ENCODE measurements around the gene TM9SF4.
"Not testable (repeated sequence)": the region's sequence is repeated elsewhere in the genome, so short reads cannot be mapped to it uniquely, and the experiment has no call there.

TM9SF4 gene

GRCh38 chr20:32098786-32099185, 10.7 kb upstream of the TM9SF4 start:
- DNase-seq: no peak

- no peak for DNase-seq
Observed at GRCh38 chr20:32108814-32109391, 611 bp upstream of the TM9SF4 start.

GRCh38 chr20:32110173-32110704, 725 bp downstream of the TM9SF4 start:
- no peak for DNase-seq

GRCh38 chr20:32110727-32111126, 1.2 kb downstream of the TM9SF4 start:
- no peak for DNase-seq

DNA sequence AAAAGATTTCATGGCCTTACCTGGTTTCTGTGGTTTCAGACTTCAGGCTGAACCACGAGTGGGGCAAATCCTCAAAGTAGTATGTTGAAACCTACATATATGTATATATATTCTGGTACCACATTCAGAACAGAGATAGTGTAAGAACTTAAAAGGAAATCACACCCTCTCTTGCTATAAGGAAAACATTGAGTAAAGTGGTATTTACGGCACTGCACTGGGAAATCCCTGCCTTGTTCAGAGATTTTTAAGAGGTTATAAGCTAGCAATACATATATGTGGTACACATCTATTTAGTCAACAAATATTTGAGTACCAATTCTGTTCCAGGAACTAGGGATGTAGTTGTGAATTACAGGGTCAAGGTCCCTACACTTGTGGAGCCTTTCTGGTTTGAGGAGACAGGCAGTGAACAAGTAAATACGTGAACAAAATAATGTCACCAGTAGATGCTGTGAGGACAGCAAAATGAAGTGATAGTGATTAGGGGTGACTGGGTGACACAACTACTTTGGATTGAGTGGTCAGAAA, 1.7 kb downstream of the TM9SF4 start:
- DNase-seq: no peak

DNA sequence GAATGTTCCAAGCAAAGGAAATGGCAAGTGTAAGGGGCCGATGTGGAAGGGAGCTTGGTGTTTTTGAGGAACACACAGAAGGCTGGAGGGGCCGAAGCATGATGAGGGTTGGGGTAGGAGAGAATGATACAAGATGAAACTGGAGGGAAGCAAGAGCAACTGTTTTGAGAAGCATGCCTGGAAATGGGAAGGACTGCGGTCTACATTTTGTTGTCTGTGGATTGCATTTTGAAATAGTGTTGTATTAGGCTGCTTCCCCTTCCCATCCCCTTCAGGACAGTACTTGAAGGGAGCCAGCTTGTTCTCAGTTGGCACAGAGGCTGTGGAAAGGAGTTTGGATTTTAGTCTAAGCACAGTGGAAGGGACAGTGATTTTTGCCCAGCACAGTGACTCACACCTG, 2.2 kb downstream of the TM9SF4 start:
- no peak for DNase-seq

DNA sequence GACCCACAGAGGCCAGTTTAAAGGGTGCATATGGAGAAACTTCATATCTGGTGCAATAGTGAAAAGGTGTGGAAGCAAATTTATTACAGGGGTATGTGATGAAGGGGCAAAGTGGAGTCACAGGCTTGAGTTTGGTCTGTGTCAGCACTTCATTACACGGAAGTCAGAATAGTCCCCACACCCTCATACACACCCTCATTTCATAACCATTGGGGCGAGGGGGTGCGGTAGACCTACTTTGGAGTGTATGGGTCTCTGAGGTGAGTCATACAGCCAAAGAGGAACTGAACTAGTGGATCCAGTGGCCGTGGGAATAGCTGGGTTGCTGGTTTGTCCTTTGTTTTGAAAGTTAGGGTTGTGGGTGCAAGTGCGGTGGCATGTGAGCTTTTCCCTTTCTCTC, 3.3 kb downstream of the TM9SF4 start:
- no peak for DNase-seq

DNA sequence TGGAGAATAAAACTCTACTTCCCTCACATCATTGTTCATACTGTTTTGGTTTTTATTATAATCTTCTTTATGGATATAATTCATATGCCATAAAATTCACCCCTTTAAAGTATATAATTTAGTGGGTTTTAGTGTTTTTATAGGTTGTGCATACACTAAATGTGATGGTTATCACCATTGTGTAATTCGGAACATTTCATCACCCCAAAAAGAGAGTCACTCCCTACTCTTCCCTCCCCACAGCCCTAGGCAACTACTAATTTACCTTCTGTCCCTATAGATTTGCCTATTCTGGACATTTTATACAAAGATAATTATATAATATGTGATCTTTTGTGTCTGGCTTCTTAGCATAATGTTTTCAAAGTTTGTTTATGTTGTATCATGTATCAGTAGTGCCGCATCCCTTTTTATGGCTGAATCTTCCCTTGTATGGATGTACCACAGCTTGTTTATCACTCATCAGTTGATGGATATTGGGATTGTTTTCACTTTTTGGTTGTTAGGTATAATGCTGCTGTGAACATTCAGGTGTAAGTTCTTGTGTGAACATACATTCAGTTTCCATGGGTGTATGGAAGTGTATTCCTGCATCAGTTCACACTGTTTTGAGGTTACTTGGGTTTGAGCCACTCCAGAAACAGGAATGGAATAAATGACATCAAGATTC, 4.2 kb downstream of the TM9SF4 start:
- DNase-seq: no peak

- no peak for DNase-seq
Observed at GRCh38 chr20:32114305-32114960, 4.9 kb downstream of the TM9SF4 start.

GRCh38 chr20:32115211-32115767, 5.8 kb downstream of the TM9SF4 start:
- no peak for DNase-seq

DNA sequence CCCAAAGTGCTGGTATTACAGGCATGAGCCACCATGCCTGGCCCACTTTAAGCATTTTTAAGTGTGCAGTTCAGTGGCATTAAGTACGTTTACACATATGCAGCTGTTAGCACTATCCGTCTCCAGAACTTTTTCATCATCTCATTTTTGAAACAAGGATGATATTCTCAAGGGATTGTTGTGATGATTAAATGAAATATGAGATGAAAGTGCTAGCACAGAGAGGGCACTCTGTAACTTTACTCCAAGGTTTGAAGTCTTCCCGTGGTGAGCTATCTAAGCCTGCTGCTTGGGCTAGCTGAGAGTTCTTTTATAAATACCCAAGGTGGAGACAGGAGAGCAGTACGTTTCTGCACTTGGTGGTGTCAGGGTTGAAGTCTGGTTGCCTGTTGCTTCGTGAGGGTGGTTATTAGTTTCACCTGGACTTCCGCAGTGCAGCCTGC, 6.6 kb downstream of the TM9SF4 start:
- DNase-seq: no peak

GRCh38 chr20:32116796-32117195, 7.3 kb downstream of the TM9SF4 start:
- not testable (repeated sequence) for DNase-seq

- not testable (repeated sequence) for DNase-seq
Observed at GRCh38 chr20:32118427-32118826, 8.9 kb downstream of the TM9SF4 start.

DNA sequence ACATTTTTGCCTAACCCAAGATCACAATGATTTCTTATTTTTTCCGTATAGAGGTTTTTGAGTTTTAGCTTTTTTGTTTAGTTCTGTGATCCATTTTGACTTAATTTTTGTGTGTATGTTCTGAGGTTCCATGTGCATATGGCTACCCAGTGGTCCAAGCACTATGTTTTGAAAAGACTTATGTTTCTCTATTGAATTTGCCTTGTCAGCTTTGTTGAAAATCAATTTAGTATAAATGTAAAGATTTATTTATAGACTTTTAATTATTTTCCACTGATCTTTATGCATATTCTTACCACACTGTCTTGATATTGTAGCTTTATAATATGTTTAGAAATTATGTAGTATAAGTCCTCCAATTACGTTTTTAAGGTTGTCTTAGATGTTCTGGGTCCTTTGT, 10.2 kb downstream of the TM9SF4 start:
- no peak for DNase-seq

GRCh38 chr20:32121908-32122307, 12.4 kb downstream of the TM9SF4 start:
- not testable (repeated sequence) for DNase-seq

DNA sequence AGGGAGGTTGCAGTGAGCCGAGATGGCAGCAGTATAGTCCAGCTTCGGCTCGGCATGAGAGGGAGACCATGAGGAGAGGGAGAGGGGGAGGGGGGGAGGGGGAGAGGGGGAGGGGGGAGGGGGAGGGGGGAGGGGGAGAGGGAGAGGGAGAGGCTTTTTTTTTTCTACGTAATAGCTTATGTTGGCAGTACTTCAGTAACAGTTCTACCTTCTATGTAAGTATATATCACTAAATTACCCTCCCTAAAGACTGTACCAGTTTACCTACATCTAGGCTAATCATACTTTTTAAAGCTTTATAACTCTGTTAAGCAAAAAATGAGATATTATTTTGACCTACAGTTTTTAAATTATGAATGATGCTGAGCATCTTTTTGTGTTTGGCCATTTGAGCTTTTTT, 13.6 kb downstream of the TM9SF4 start:
- no peak for DNase-seq

- DNase-seq: no peak
Observed at GRCh38 chr20:32124916-32125454, 15.5 kb downstream of the TM9SF4 start.

DNA sequence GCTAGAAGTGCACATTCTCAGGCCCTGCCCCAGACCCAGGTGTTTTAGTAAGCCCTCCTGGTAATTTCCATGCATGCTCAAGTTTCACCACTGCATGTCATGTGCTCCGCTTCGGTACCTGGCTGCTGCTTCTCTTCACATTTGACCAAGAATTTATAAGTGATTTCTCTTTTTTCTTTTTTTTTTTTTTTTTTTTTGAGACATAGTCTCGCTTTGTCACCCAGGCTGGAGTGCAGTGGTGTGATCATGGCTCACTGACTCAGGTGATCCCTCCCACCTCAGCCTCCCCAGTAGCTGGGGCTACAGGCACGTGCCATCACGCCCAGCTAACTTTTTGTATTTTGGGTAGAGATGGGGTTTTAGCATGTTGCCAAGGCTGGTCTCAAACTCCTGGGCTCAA, 16.0 kb downstream of the TM9SF4 start:
- no peak for DNase-seq

DNA sequence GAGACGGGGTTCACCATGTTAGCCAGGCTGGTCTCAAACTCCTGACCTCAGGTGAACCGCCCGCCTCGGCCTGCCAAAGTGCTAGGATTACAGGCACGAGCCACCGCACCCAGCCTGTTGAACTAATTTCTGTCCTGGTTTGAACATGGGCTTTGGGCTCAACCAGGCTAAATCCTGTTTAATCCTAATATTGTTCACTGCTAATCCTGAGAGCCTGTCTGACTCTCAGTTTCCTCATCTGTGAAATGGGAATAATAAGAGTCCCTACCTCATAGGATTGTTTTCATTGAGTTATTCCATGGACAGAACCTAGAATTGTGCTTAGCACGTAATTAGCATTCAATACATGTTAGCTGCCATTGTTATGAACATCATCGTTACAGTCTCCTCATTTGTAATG, 17.4 kb downstream of the TM9SF4 start:
- DNase-seq: no peak

DNA sequence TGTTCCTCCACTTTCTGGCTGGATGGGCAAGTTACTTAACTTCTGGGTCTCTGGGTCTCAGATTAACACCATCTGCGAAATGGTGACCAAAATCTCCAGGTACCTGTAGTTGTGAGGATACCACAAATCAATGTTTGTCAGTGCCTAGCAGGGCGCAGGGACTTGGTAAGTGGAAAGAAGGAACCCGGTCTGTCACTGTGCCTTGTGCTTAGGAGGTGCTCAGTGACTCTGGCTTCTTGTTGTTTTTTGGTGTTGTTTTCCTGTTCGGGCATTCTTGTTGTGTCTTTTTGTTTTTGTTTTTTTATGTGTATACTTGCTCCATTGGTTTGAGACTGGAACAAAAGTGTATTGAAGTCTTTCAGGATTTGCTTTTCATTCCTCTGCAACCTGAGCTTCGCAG, 17.8 kb downstream of the TM9SF4 start:
- no peak for DNase-seq

GRCh38 chr20:32128167-32128566, 18.7 kb downstream of the TM9SF4 start:
- no peak for DNase-seq

- no peak for DNase-seq
Observed at GRCh38 chr20:32129863-32130262, 20.3 kb downstream of the TM9SF4 start.

GRCh38 chr20:32130352-32130751, 20.8 kb downstream of the TM9SF4 start:
- no peak for DNase-seq
